GM13977 (cell line): ENCODE measurements around the gene PRKAR1B.

Experiments used
- DNase-seq: peaks from one replicate; pipeline ENCODE4 v3.0.0; 2012; ENCODE audit warnings: low spot score
- CTCF ChIP-seq: IDR thresholded peaks from 2 replicates; pipeline ENCODE4 v1.5.1; 2012; ENCODE audit warnings: mild to moderate bottlenecking, control low read depth; ENCODE audit not compliant: insufficient read depth; ENCODE audit errors: extremely low read depth, missing control alignments
- in situ Hi-C: fragments of 300-500 bp; cut with MboI; formaldehyde crosslinking; loops from one replicate; pipeline ENCODE4 v1.12.0; 2022; ENCODE audit warnings: low sequenced_read_pairs, low pct_unique_long_range_greater_than_20kb, mixed read lengths, inconsistent platforms; ENCODE audit not compliant: unreplicated experiment

Gene PRKAR1B

DNA sequence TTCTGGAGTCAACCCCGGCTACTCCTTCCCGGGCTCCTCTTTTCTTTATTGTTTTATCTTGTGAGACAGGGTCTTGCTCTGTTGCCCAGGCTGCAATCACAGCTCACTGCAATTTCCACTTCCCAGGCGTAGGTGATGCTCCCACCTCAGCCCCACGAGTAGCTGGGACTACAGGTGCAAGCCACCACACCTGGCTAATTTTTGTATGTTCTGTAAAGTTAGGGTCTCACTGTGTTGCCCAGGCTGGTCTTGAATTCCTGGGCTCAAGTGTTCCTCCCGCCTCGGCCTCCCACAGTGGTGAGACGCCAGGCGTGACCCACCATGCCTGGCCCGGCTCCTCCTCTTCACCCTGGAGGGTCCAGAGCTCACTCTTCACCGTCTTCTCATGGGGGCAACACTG, 192.1 kb downstream of the PRKAR1B start:
- TF ChIP-seq CTCF, result no peak
- no peak for DNase-seq
- in situ Hi-C loops, result no loop called here

GRCh38 chr7:534075-534474, 193.0 kb downstream of the PRKAR1B start:
- DNase-seq, result no peak
- in situ Hi-C loops, result no loop called here
- TF ChIP-seq CTCF, result no peak

GRCh38 chr7:533266-533665, 193.8 kb downstream of the PRKAR1B start:
- in situ Hi-C loops, result no loop called here
- TF ChIP-seq CTCF, result no peak
- no peak for DNase-seq

DNA sequence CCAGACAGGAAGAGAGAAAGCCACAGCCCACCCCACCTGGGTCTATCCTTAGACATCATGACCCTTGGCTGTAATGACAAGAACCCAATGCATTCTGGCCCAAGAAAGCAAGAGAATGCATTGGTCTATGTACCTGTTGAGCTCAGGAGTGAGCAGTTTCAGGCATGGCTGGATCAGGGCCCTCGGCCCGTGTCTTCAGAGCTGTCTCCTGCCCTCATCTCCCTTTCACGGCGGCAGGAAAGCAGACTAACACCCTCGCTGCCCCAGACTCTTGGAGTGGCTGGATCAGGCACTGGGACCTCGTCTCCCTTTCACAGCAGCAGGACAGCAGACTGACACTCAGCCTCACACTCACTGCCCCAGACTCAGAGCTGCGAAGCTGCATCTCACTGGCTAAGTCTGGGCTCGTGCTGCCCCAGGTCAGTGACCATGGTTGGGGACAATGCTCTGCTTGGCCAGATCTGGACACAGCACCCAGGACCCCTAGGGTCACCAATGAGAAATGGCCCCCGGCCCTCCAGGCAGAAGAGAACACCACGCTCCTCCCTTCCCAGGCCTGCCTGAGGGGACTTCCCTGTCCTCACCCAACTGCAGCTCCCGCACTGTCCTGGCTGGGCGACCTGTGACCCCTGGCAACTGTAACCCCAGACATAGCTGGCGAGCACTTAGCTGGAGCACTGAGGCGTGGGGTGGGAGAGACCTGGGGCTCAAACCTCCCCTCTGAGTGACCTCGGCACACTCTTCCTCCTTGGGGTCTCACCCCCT, 194.5 kb downstream of the PRKAR1B start:
- no peak for TF ChIP-seq CTCF
- in situ Hi-C loops, result no loop called here
- DNase-seq, result no peak

GRCh38 chr7:531777-532176, 195.3 kb downstream of the PRKAR1B start:
- no peak for TF ChIP-seq CTCF
- no peak for DNase-seq
- in situ Hi-C loops, result no loop called here

GRCh38 chr7:528451-528850, 198.6 kb downstream of the PRKAR1B start:
- no peak for TF ChIP-seq CTCF
- no peak for DNase-seq
- in situ Hi-C loops, result no loop called here
